CD8-positive, alpha-beta memory T cell (primary cell): Measurements from ENCODE around the gene PHC2. TPM values are rescaled to one million over a fixed set of nuclear protein-coding genes. Genes with fewer than 3 reads are reported as not detected.

Experiments used
- CTCF ChIA-PET: fragments of 350-600 bp; sonication (Branson Sonifier 250); formaldehyde crosslinking; loops from one replicate; lab custom pipeline; 2021; ENCODE audit warnings: antibody characterized with exemption; lab: Charles Lee
- POLR2A ChIA-PET: fragments of 350-600 bp; sonication (Branson Sonifier 250); formaldehyde crosslinking; loops from one replicate; lab custom pipeline; 2021; ENCODE audit warnings: antibody characterized with exemption; lab: Charles Lee
- DNase-seq, 5 donors: peaks; one replicate each; pipeline versions ENCODE4 v3.0.0 to v3.0.0-alpha.2; 2020 to 2022; ENCODE audit warnings: mixed read lengths in 1 of 5
- H3K27ac ChIP-seq: one replicate; pipeline ENCODE4 v1.7.0; 2013; ENCODE audit warnings: low read depth, mild to moderate bottlenecking, low read length, moderate library complexity
- H3K27me3 ChIP-seq: 2 replicates; pipeline ENCODE4 v1.7.0; 2013; ENCODE audit warnings: low read length, mild to moderate bottlenecking; ENCODE audit not compliant: insufficient read depth, poor library complexity, severe bottlenecking
- H3K36me3 ChIP-seq: 2 replicates; pipeline ENCODE4 v1.7.0; 2013; ENCODE audit warnings: mild to moderate bottlenecking, low read length, moderate library complexity; ENCODE audit not compliant: insufficient read depth
- H3K4me1 ChIP-seq: 2 replicates; pipeline ENCODE4 v1.7.0; 2013; ENCODE audit warnings: mild to moderate bottlenecking, low read length, moderate library complexity; ENCODE audit not compliant: insufficient read depth
- H3K4me3 ChIP-seq: 2 replicates; pipeline ENCODE4 v1.7.0; 2013; ENCODE audit warnings: mild to moderate bottlenecking, low read length
- H3K9me3 ChIP-seq: 2 replicates; pipeline ENCODE4 v1.7.0; 2013; ENCODE audit warnings: mild to moderate bottlenecking, low read length
- H3K27ac Mint-ChIP-seq, 8 donors: one replicate each; pipeline ENCODE4 v1.8.0; 2020 to 2021; ENCODE audit warnings: mixed read lengths in 8 of 8, mild to moderate bottlenecking in 6 of 8, inconsistent platforms in 3 of 8, moderate library complexity in 3 of 8
- H3K27me3 Mint-ChIP-seq, 2 donors: one replicate each; pipeline ENCODE4 v1.8.0; 2020 to 2021; ENCODE audit warnings: mixed read lengths in 2 of 2, mild to moderate bottlenecking in 1 of 2, moderate library complexity in 1 of 2
- H3K36me3 Mint-ChIP-seq, 3 donors: one replicate each; pipeline ENCODE4 v1.8.0; 2020 to 2021; ENCODE audit warnings: mixed read lengths in 3 of 3, inconsistent platforms in 1 of 3, mild to moderate bottlenecking in 1 of 3
- H3K4me1 Mint-ChIP-seq, 3 donors: one replicate each; pipeline ENCODE4 v1.8.0; 2020 to 2021; ENCODE audit warnings: mixed read lengths in 3 of 3, inconsistent platforms in 1 of 3, mild to moderate bottlenecking in 1 of 3
- H3K4me3 Mint-ChIP-seq, 7 donors: one replicate each; pipeline ENCODE4 v1.8.0; 2020 to 2021; ENCODE audit warnings: mixed read lengths in 7 of 7, mild to moderate bottlenecking in 6 of 7, moderate library complexity in 4 of 7, inconsistent platforms in 2 of 7
- H3K9me3 Mint-ChIP-seq, 5 donors: one replicate each; pipeline ENCODE4 v1.8.0; 2020 to 2022; ENCODE audit warnings: mixed read lengths in 5 of 5, mild to moderate bottlenecking in 3 of 5, moderate library complexity in 2 of 5, inconsistent platforms in 1 of 5
- polyA plus RNA-seq: library from polyadenylated mRNA; unstranded; fragments of 300-500 nt; fragmentation: Illumina TruSeq; gene quantifications from one replicate; pipeline ENCODE4 v1.2.3, GENCODE V29; 2021
- total RNA-seq, 2 experiments: library from RNA; stranded (reverse); gene quantifications; one replicate each; pipeline ENCODE4 v1.2.3, GENCODE V29; 2021

PHC2 gene
- total and polyA plus RNA-seq, 3 experiments from 2014 or later, result 25.5 to 34.2 (median 25.8) TPM

DNA sequence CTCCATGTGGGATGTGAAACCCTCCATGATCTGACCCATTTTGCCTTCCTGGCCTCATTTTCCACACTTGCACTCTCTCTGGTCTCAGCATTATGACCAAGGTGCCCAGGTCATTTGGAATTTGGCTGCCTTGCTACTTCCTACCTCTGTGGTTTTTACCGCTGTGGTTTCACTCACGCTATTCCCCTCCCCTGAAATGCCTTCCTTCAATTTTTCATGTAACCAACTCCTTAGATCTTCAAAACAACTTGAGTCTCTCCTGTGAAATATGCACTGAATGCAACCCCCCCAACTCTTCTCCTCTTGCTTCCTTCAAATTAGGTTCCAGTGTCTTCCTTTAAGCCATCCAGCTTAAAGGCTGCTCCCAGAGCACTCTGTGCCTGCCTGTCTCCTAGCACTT, 50.1 kb downstream of the PHC2 start:
- H3K9me3 Mint-ChIP-seq, result no peaks in the 10 kb centered on the region
- H3K36me3 ChIP-seq, result no peaks in the 10 kb centered on the region
- H3K27ac ChIP-seq, result no peak overlapping the region
- H3K27me3 Mint-ChIP-seq, result peaks cover 6 to 54% of the 10 kb centered on the region in 2 donors
- no peaks in the 10 kb centered on the region for H3K9me3 ChIP-seq
- H3K4me3 ChIP-seq, result no peak overlapping the region
- peak overlapping the region in 2 of 8 donors; percentile 4 to 9 for H3K27ac Mint-ChIP-seq
- peak overlapping the region in 1 of 7 donors; percentile 12 for H3K4me3 Mint-ChIP-seq
- peaks cover 10 to 33% (median 29%) of the 10 kb centered on the region in 3 donors for H3K4me1 Mint-ChIP-seq
- peaks cover 19% of the 10 kb centered on the region for H3K4me1 ChIP-seq
- DNase-seq, result no peak
- H3K27me3 ChIP-seq, result no peaks in the 10 kb centered on the region
- CTCF ChIA-PET, result interaction anchor here (1.5 kb wide), 1 partner anchor 85 kb away, joined by 4 read pairs; no protein-coding TSS in a partner anchor
- peaks cover 0 to 2% (median 0%) of the 10 kb centered on the region in 3 donors for H3K36me3 Mint-ChIP-seq
- POLR2A ChIA-PET, result no interaction called here

DNA sequence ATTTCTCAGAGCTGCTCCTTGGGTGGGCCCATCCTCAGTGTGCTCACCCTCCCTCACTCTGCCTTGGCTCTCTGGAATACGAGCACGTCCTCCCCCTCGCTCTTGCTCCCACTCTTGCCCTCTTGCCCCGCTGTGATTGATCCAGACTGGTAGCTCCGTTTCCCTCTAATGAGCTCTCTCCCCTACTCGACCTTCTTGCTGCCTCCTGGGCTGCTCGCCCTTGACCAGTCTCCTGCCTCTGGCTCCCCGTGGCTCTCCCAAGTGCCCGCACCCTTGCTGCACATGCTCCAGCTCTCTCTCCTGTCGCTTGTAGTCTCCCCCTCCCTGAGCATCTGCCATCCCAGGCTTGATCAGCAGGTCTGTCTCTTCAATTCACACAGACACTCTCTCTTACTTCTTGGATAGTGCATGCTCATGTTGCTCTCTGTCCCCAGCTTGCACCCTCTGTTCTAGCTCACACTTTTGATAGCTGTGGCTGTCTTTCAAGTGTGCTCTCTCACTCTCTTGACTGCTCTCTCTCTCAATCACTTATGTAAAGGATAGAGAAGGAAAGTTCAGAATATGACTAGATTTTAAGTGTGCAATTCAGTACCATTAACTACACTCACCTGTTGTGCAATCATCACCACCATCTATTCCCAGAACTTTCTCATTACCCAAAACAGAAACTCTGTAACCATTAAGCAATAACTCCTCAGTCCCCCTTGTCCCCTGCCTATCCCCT, 51.1 kb downstream of the PHC2 start:
- Mint-ChIP-seq H3K4me1 (peaks cover 10 to 33% (median 29%) of the 10 kb centered on the region in 3 donors), H3K27ac (peak overlapping the region in 3 of 8 donors; percentile 1 to 82 (median 49)), H3K27me3 (peaks cover 6 to 51% of the 10 kb centered on the region in 2 donors), H3K9me3 (no peaks in the 10 kb centered on the region), H3K36me3 (peaks cover 0 to 2% (median 0%) of the 10 kb centered on the region in 3 donors), H3K4me3 (no peak overlapping the region)
- Histone ChIP-seq H3K4me3 (no peak overlapping the region), H3K4me1 (peaks cover 19% of the 10 kb centered on the region), H3K9me3 (no peaks in the 10 kb centered on the region), H3K27me3 (no peaks in the 10 kb centered on the region), H3K27ac (no peak overlapping the region), H3K36me3 (no peaks in the 10 kb centered on the region)
- no peak for DNase-seq
- ChIA-PET CTCF (interaction anchor here (1.5 kb wide), 1 partner anchor 84 kb away, joined by 4 read pairs; no protein-coding TSS in a partner anchor), POLR2A (no interaction called here)

DNA sequence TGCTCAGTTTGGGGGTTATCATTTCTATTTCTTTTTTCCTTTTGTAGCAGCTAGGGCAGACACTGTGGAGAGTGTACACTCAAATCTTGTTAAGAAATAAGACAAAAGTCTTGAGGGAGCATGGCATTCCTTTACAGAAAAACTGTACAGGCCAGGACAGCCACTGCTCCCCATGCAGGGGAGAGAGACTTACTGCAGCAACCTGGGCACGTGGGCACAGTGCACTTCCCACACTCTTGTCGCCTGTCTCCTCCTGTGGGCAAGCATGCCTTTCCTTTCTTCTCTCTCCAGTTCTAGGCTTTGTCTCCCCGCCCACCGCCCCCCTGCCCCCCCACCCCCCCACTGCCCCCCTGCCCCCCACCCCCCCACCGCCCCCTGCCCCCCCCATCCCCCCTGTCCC, 51.9 kb downstream of the PHC2 start:
- H3K9me3 ChIP-seq, result no peaks in the 10 kb centered on the region
- ChIA-PET CTCF (no interaction called here), POLR2A (no interaction called here)
- no peak for DNase-seq
- H3K27me3 Mint-ChIP-seq, result peaks cover 6 to 45% of the 10 kb centered on the region in 2 donors
- H3K36me3 ChIP-seq, result no peaks in the 10 kb centered on the region
- no peaks in the 10 kb centered on the region for H3K27me3 ChIP-seq
- peaks cover 0 to 2% (median 0%) of the 10 kb centered on the region in 3 donors for H3K36me3 Mint-ChIP-seq
- no peaks in the 10 kb centered on the region for H3K9me3 Mint-ChIP-seq
- no peak overlapping the region for H3K27ac ChIP-seq
- H3K4me3 ChIP-seq, result no peak overlapping the region
- peaks cover 19% of the 10 kb centered on the region for H3K4me1 ChIP-seq
- no peak overlapping the region for H3K27ac Mint-ChIP-seq
- H3K4me1 Mint-ChIP-seq, result peaks cover 10 to 33% (median 29%) of the 10 kb centered on the region in 3 donors
- no peak overlapping the region for H3K4me3 Mint-ChIP-seq

DNA sequence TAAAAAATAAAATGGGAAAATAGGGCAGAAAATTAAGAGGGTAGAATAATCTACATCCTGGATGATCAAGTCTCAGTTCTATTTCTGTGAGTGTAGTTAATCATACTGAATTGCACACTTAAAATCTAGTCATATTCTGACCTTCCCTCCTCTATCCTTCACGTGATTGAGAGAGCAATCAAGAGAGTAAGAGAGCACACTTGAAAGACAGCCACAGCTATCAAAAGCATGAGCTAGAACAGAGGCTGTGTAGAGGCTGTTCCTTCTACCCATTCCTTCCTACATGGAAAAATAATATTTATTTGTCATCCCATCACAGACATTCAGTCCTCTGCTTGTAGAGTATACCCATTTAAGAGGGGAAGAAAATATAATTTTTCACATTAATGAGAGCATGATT, 52.4 kb downstream of the PHC2 start:
- peaks cover 10 to 33% (median 29%) of the 10 kb centered on the region in 3 donors for H3K4me1 Mint-ChIP-seq
- Histone ChIP-seq H3K4me1 (peaks cover 19% of the 10 kb centered on the region), H3K27ac (no peak overlapping the region), H3K36me3 (no peaks in the 10 kb centered on the region), H3K4me3 (no peak overlapping the region), H3K27me3 (no peaks in the 10 kb centered on the region), H3K9me3 (no peaks in the 10 kb centered on the region)
- POLR2A ChIA-PET, result no interaction called here
- H3K36me3 Mint-ChIP-seq, result peaks cover 0 to 2% (median 0%) of the 10 kb centered on the region in 3 donors
- CTCF ChIA-PET, result no interaction called here
- no peak overlapping the region for H3K27ac Mint-ChIP-seq
- DNase-seq, result no peak
- no peak overlapping the region for H3K4me3 Mint-ChIP-seq
- H3K9me3 Mint-ChIP-seq, result no peaks in the 10 kb centered on the region
- peaks cover 4 to 44% of the 10 kb centered on the region in 2 donors for H3K27me3 Mint-ChIP-seq

DNA sequence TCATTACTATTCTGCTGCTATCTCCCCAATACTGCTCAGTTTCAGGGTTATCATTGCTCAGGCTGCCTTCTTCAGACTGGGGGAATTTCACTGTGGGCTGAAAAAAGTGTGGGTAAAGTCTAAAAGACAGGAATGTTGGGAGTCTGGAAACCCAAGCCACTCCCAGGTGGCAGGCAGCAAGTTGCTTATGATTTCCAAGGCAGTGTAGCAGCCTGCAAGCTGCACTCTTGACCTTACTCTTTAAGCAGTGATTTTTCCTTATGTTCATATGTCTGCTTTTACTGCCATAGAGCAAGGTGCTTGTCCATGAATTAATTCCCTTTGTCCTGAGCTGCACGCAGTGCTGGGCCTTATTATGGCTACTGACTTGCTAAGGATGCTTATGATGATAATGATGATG, 53.1 kb downstream of the PHC2 start:
- Mint-ChIP-seq H3K27ac (peak overlapping the region in 1 of 8 donors; percentile 31), H3K4me3 (no peak overlapping the region), H3K27me3 (peaks cover 4 to 36% of the 10 kb centered on the region in 2 donors), H3K4me1 (peaks cover 10 to 33% (median 29%) of the 10 kb centered on the region in 3 donors), H3K36me3 (peaks cover 0 to 2% (median 0%) of the 10 kb centered on the region in 3 donors), H3K9me3 (no peaks in the 10 kb centered on the region)
- Histone ChIP-seq H3K27me3 (no peaks in the 10 kb centered on the region), H3K27ac (no peak overlapping the region), H3K4me3 (no peak overlapping the region), H3K9me3 (no peaks in the 10 kb centered on the region), H3K36me3 (no peaks in the 10 kb centered on the region), H3K4me1 (peaks cover 19% of the 10 kb centered on the region)
- no peak for DNase-seq
- CTCF ChIA-PET, result no interaction called here
- POLR2A ChIA-PET, result no interaction called here

DNA sequence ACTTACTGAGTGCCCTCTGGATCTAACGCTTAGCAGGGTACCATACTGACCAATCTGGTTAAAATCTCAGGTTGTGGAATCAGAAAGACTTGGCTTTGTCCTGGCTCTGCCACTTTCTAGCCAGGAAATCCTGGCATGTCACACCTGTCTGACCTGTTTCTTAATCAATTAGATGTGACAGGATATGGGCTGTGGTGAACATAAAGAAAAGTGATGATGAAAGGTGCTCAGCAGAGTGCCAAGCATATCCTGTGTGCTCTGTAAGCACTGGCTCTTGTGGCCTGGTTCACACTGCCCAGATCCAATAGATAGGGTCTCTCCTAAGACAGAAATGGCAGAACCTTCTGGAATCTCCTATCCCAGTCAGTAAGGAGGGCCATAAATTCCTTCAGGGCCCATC, 53.9 kb downstream of the PHC2 start:
- POLR2A ChIA-PET, result no interaction called here
- no peak overlapping the region for H3K27ac ChIP-seq
- DNase-seq, result peak in 2 of 5 donors; percentile 6 to 21
- H3K4me3 ChIP-seq, result no peak overlapping the region
- H3K4me1 ChIP-seq, result peaks cover 19% of the 10 kb centered on the region
- no peaks in the 10 kb centered on the region for H3K36me3 Mint-ChIP-seq
- CTCF ChIA-PET, result no interaction called here
- no peaks in the 10 kb centered on the region for H3K9me3 ChIP-seq
- H3K4me3 Mint-ChIP-seq, result peak overlapping the region in 3 of 7 donors; percentile 24 to 36 (median 29)
- H3K36me3 ChIP-seq, result no peaks in the 10 kb centered on the region
- H3K27me3 ChIP-seq, result no peaks in the 10 kb centered on the region
- peak overlapping the region in 3 of 8 donors; percentile 6 to 89 (median 50) for H3K27ac Mint-ChIP-seq
- peaks cover 4 to 29% of the 10 kb centered on the region in 2 donors for H3K27me3 Mint-ChIP-seq
- H3K9me3 Mint-ChIP-seq, result no peaks in the 10 kb centered on the region
- H3K4me1 Mint-ChIP-seq, result peaks cover 10 to 33% (median 29%) of the 10 kb centered on the region in 3 donors

DNA sequence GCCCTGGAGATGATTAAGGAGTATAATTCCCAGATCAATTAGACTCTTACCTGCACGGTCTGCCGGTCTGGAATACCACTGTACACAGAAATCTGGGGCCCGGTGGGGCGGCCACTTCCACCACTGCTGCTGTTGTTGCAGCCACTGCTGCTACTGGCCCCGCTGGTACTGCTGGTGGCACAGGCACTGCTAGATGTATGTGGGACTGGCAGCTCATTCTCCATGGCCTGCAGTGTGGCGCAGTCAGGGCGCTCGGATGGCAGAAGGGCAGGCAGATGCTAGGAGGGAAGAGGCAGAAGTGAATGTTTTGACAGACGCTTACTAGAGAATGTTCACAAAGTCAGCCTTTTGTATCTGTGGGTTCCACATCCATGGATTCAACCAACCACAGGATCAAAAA, 55.6 kb downstream of the PHC2 start:
- DNase-seq, result no peak
- H3K27me3 Mint-ChIP-seq, result peaks cover 3 to 13% of the 10 kb centered on the region in 2 donors
- no peak overlapping the region for H3K27ac Mint-ChIP-seq
- Histone ChIP-seq H3K27me3 (no peaks in the 10 kb centered on the region), H3K36me3 (no peaks in the 10 kb centered on the region), H3K4me3 (no peak overlapping the region), H3K4me1 (peaks cover 13% of the 10 kb centered on the region), H3K27ac (no peak overlapping the region), H3K9me3 (no peaks in the 10 kb centered on the region)
- POLR2A ChIA-PET, result no interaction called here
- H3K4me3 Mint-ChIP-seq, result no peak overlapping the region
- H3K36me3 Mint-ChIP-seq, result no peaks in the 10 kb centered on the region
- CTCF ChIA-PET, result interaction anchor here (1.3 kb wide), 1 partner anchor 9 kb away, joined by 3 read pairs; no protein-coding TSS in a partner anchor
- no peaks in the 10 kb centered on the region for H3K9me3 Mint-ChIP-seq
- H3K4me1 Mint-ChIP-seq, result peaks cover 4 to 26% (median 21%) of the 10 kb centered on the region in 3 donors
